HepG2 (cell line): Measurements from ENCODE around the gene ZNF217. TPM values are rescaled to one million over a fixed set of nuclear protein-coding genes. Genes with fewer than 3 reads are reported as not detected.

Experiments used
- ATAC-seq: fragments of 200-7000 bp; cut with Tn5 transposase; 3 replicates; pipeline ENCODE4 v1.9.1; 2020; ENCODE audit warnings: mild to moderate bottlenecking, moderate library complexity
- BruUV-seq: library from RNA; stranded (reverse); fragments of 400-500 nt; replicated peaks from 2 replicates; lab custom pipeline; 2021; lab: Mats Ljungman, UMichigan
- CTCF ChIA-PET: fragments of 300-600 bp; formaldehyde crosslinking; extraction: SDS; loops from one replicate; lab custom pipeline; 2021; ENCODE audit warnings: low total read pairs, inconsistent platforms, low intra/inter-chr PET ratio; lab: Yijun Ruan, JAX
- POLR2A ChIA-PET: fragments of 350-600 bp; sonication (Branson Sonifier 250); formaldehyde crosslinking; loops from one replicate; lab custom pipeline; 2020; ENCODE audit warnings: antibody characterized with exemption, inconsistent platforms; lab: Yijun Ruan, JAX
- DNase-seq: peaks from one replicate; pipeline ENCODE4 v3.0.0-alpha.2; 2015; ENCODE audit warnings: low spot score
- FAIRE-seq: peaks from 3 replicates; lab custom pipeline; 2011; peaks lifted over from hg19 to GRCh38; lab: Jason Lieb, UNC
- H2AFZ ChIP-seq: one replicate; pipeline ENCODE4 v1.6.1; 2011; ENCODE audit warnings: low read length, inconsistent platforms
- H3K27ac ChIP-seq: fragments of 300-600 bp; 3 replicates; pipeline ENCODE4 v1.8.0; 2011; ENCODE audit warnings: mixed run types, mild to moderate bottlenecking, mixed read lengths, low read length, inconsistent platforms; ENCODE audit not compliant: insufficient read depth; ENCODE audit errors: extremely low read length
- H3K27me3 ChIP-seq, 2 experiments: fragments of 200-600 bp in 1 of 2; 2 replicates in 1 of 2; 3 replicates in 1 of 2; pipeline versions ENCODE4 v1.6.0 to v1.8.0; 2011; ENCODE audit warnings: low read length in 2 of 2, mild to moderate bottlenecking in 2 of 2, moderate library complexity in 2 of 2, inconsistent platforms in 1 of 2; ENCODE audit not compliant: insufficient read depth in 2 of 2, control insufficient read depth in 1 of 2
- H3K36me3 ChIP-seq, 2 experiments: fragments of 200-600 bp in 1 of 2; replicated peaks in 1 of 2; 2 replicates in 1 of 2; 3 replicates in 1 of 2; pipeline versions ENCODE4 v1.5.1 to v1.8.0; 2011; ENCODE audit warnings: low read length in 2 of 2, inconsistent platforms in 1 of 2; ENCODE audit not compliant: insufficient read depth in 2 of 2, control insufficient read depth in 1 of 2
- H3K4me1 ChIP-seq: 2 replicates; pipeline ENCODE4 v1.5.1; 2012; ENCODE audit warnings: low read length, inconsistent platforms; ENCODE audit not compliant: insufficient read depth
- H3K4me2 ChIP-seq: 2 replicates; pipeline ENCODE4 v1.6.0; 2011; ENCODE audit warnings: low read depth, low read length, inconsistent platforms
- H3K4me3 ChIP-seq, 3 experiments: fragments of 200-600 bp in 1 of 3; sonication (generic), shearing (Covaris generic) in 1 of 3; replicated peaks in 1 of 3; 2 replicates each; pipeline ENCODE4 v1.5.1; 2011 to 2016; ENCODE audit warnings: low read length in 3 of 3, inconsistent platforms in 2 of 3, low read depth in 2 of 3, mild to moderate bottlenecking in 2 of 3, control low read depth in 1 of 3, mixed read lengths in 1 of 3; ENCODE audit not compliant: insufficient read depth in 1 of 3
- H3K79me2 ChIP-seq: one replicate; pipeline ENCODE4 v1.6.1; 2011; ENCODE audit warnings: low read length, inconsistent platforms; ENCODE audit not compliant: insufficient read depth
- H3K9ac ChIP-seq: 2 replicates; pipeline ENCODE4 v1.6.0; 2011; ENCODE audit warnings: mild to moderate bottlenecking, low read depth, low read length, inconsistent platforms; ENCODE audit not compliant: insufficient read depth
- H3K9me3 ChIP-seq: 2 replicates; pipeline ENCODE4 v1.5.1; 2012; ENCODE audit warnings: mild to moderate bottlenecking, low read length
- H4K20me1 ChIP-seq: 2 replicates; pipeline ENCODE4 v1.6.0; 2011; ENCODE audit warnings: inconsistent platforms, mild to moderate bottlenecking, low read length, moderate library complexity; ENCODE audit not compliant: insufficient read depth
- ATAD3A ChIP-seq: sonication (generic); formaldehyde crosslinking; IDR thresholded peaks from 2 replicates; pipeline ENCODE4 v1.4.0; 2020; ENCODE audit warnings: missing genetic modification reagents
- ATF1 ChIP-seq: IDR thresholded peaks from 2 replicates; pipeline ENCODE4 v1.6.1; 2016; ENCODE audit warnings: mild to moderate bottlenecking, control low read depth
- DNMT1 ChIP-seq: sonication (generic); formaldehyde crosslinking; IDR thresholded peaks from 2 replicates; pipeline ENCODE4 v1.5.1; 2020; ENCODE audit warnings: mild to moderate bottlenecking, missing genetic modification reagents
- DNMT3B ChIP-seq: conservative IDR thresholded peaks from 2 replicates; pipeline ENCODE4 v1.6.1; 2016; ENCODE audit warnings: missing biosample characterization, control low read depth
- FOXP4 ChIP-seq: sonication (generic); formaldehyde crosslinking; IDR thresholded peaks from 2 replicates; pipeline ENCODE4 v1.4.0; 2020; ENCODE audit warnings: missing genetic modification reagents
- HNRNPH1 ChIP-seq: fragments of 200-400 bp; formaldehyde crosslinking; optimal IDR thresholded peaks from 2 replicates; pipeline ENCODE3; 2017; ENCODE audit warnings: mild to moderate bottlenecking, low read depth, low read length
- HOXA3 ChIP-seq: sonication (generic); formaldehyde crosslinking; IDR thresholded peaks from 2 replicates; pipeline ENCODE4 v1.5.0; 2020; ENCODE audit warnings: missing genetic modification reagents
- KDM5B ChIP-seq: sonication (generic); formaldehyde crosslinking; IDR thresholded peaks from 2 replicates; pipeline ENCODE4 v1.4.0; 2020; ENCODE audit warnings: missing genetic modification reagents, mild to moderate bottlenecking, borderline replicate concordance
- KDM6A ChIP-seq: IDR thresholded peaks from 2 replicates; pipeline ENCODE4 v1.6.1; 2016; ENCODE audit warnings: low read depth
- MED13 ChIP-seq: sonication (generic); formaldehyde crosslinking; IDR thresholded peaks from 2 replicates; pipeline ENCODE4 v1.5.0; 2020; ENCODE audit warnings: missing genetic modification reagents
- RBFOX2 ChIP-seq: fragments of 200-400 bp; formaldehyde crosslinking; IDR thresholded peaks from 2 replicates; pipeline ENCODE4 v1.6.1; 2017; ENCODE audit warnings: low read depth, mild to moderate bottlenecking, low read length
- RBM22 ChIP-seq: fragments of 200-400 bp; formaldehyde crosslinking; optimal IDR thresholded peaks from 2 replicates; pipeline ENCODE3; 2017; ENCODE audit warnings: mild to moderate bottlenecking, low read length, moderate library complexity
- TGIF2 ChIP-seq: IDR thresholded peaks from 2 replicates; pipeline ENCODE4 v1.6.1; 2016; ENCODE audit warnings: control low read depth, missing compliant biosample characterization
- YY1 ChIP-seq: IDR thresholded peaks from 2 replicates; pipeline ENCODE4 v1.6.1; 2011; ENCODE audit warnings: low read length, low read depth, moderate library complexity, mild to moderate bottlenecking; ENCODE audit not compliant: insufficient read depth, insufficient replicate concordance
- ZBTB33 ChIP-seq: sonication (generic); formaldehyde crosslinking; IDR thresholded peaks from 2 replicates; pipeline ENCODE4 v1.4.0; 2020; ENCODE audit warnings: missing genetic modification reagents
- ZBTB38 ChIP-seq: sonication (generic); formaldehyde crosslinking; IDR thresholded peaks from 2 replicates; pipeline ENCODE4 v1.5.1; 2020; ENCODE audit warnings: mild to moderate bottlenecking, missing genetic modification reagents
- ZFP62 ChIP-seq: sonication (generic); formaldehyde crosslinking; IDR thresholded peaks from 2 replicates; pipeline ENCODE4 v1.4.0; 2020; ENCODE audit warnings: missing genetic modification reagents
- ZNF256 ChIP-seq: sonication (generic); formaldehyde crosslinking; conservative IDR thresholded peaks from 2 replicates; pipeline ENCODE4 v1.4.0; 2020; ENCODE audit warnings: missing genetic modification reagents
- ZNF567 ChIP-seq: sonication (generic); formaldehyde crosslinking; IDR thresholded peaks from 2 replicates; pipeline ENCODE4 v1.8.1; 2023; ENCODE audit warnings: mild to moderate bottlenecking, missing genetic modification reagents, borderline replicate concordance
- ZNF572 ChIP-seq: sonication (generic); formaldehyde crosslinking; IDR thresholded peaks from 2 replicates; pipeline ENCODE4 v1.5.1; 2020; ENCODE audit warnings: mild to moderate bottlenecking, missing genetic modification reagents
- ZNF674 ChIP-seq: sonication (generic); formaldehyde crosslinking; IDR thresholded peaks from 2 replicates; pipeline ENCODE4 v1.5.0; 2020; ENCODE audit warnings: low read depth, mild to moderate bottlenecking, missing genetic modification reagents
- ZNF773 ChIP-seq: sonication (generic); formaldehyde crosslinking; IDR thresholded peaks from 2 replicates; pipeline ENCODE4 v1.4.0; 2020; ENCODE audit warnings: missing genetic modification reagents, borderline replicate concordance
- WGBS: methylation state at CpG from one replicate; pipeline ENCODE4 v1.1.6; 2017; ENCODE audit warnings: low lambda C conversion rate; 5-methylcytosine and 5-hydroxymethylcytosine counted together
- in situ Hi-C: cut with HindIII; loops from 2 replicates; pipeline ENCODE4 v1.10.0; 2017; ENCODE audit warnings: low pct_unique_long_range_greater_than_20kb; ENCODE audit not compliant: extremely low pct_ligation_motif_present
- intact Hi-C: fragments of 100-400 bp; cut with micrococcal nuclease; formaldehyde crosslinking; loops from one replicate; pipeline ENCODE4 v1.10.0; 2022; ENCODE audit not compliant: unreplicated experiment
- polyA plus RNA-seq, 8 experiments: library from polyadenylated mRNA; depleted of rRNA in 3 of 8; stranded (reverse) in 7 of 8; unstranded in 1 of 8; fragments of >200 nt; fragmentation: Illumina TruSeq in 4 of 8; extraction: Trizol in 4 of 8; gene quantifications; 2 replicates each; pipeline versions ENCODE4 v1.2.1 to v1.2.3, GENCODE V29; 2011 to 2016; ENCODE audit warnings: low read depth in 4 of 8, missing spikeins in 1 of 8, mixed read lengths in 1 of 8; ENCODE audit not compliant: insufficient read depth in 1 of 8
- total RNA-seq, 5 experiments: library from RNA; depleted of rRNA; stranded (reverse); fragments of >200 nt; fragmentation: Illumina TruSeq; extraction: Trizol; gene quantifications; 2 replicates each; pipeline ENCODE4 v1.2.3, GENCODE V29; 2016; ENCODE audit warnings: low read depth in 1 of 5

The ZNF217 gene
- total and polyA plus RNA-seq, 2 of the 13 experiments (the other 11 are each of a cell fraction or from before 2014, with no cell fraction given): 22.3 to 29.8 TPM

GRCh38 chr20:53581444-53582250, 12.0 kb downstream of the ZNF217 start:
- POLR2A ChIA-PET: interaction anchor here (1.6 to 5.8 kb wide), 7 partner anchors 13 to 219 kb away, joined by 5 to 164 read pairs (median 11); partner anchors contain the start of gene ZNF217
- 95% methylated on average over 44 of the region's 44 CpGs for WGBS
- Histone ChIP-seq H3K27me3 (no peaks in the 10 kb centered on the region), H3K9me3 (no peaks in the 10 kb centered on the region), H2AFZ (no peak overlapping the region), H3K4me1 (peaks cover 93% of the 10 kb centered on the region), H3K4me3 (peak overlapping the region in 1 of 3 experiments; percentile 15; a peak in 1 of 6 replicates), H3K79me2 (peaks cover 97% of the 10 kb centered on the region), H4K20me1 (peaks cover 30% of the 10 kb centered on the region), H3K9ac (peak overlapping the region; percentile 5; the same call in 1 of the 2 replicates), H3K27ac (peak overlapping the region; percentile 77), H3K36me3 (peaks cover 38 to 47% of the 10 kb centered on the region in 2 experiments), H3K4me2 (peak overlapping the region; percentile 79)
- CTCF ChIA-PET: no interaction called here
- intact Hi-C loops (loop anchor here (2.0 kb wide), 1 partner anchor 617 kb away; no protein-coding TSS in a partner anchor), in situ Hi-C loops (no loop called here)
- no peak for FAIRE-seq
- BruUV-seq: no TSS peak
- DNase-seq: no peak
- no peak for ATAC-seq
- TF ChIP-seq TGIF2 (CRISPR knock-in tag) (0 out of 2 replicates have a peak, but pooled peaks have one; percentile 10), DNMT3B (CRISPR knock-in tag) (no peak), ZNF773 (no peak), HNRNPH1 (no peak), DNMT1 (CRISPR knock-in tag) (no peak), YY1 (peak; percentile 5), RBFOX2 (peak; percentile 56; the same call in 1 of the 2 replicates), ZNF572 (CRISPR knock-in tag) (0 out of 2 replicates have a peak, but pooled peaks have one; percentile 9), ZNF256 (CRISPR knock-in tag) (no peak), ZNF674 (CRISPR knock-in tag) (no peak), RBM22 (peak; percentile 92), ZNF567 (CRISPR knock-in tag) (no peak), ATAD3A (CRISPR knock-in tag) (no peak), KDM5B (CRISPR knock-in tag) (peak; percentile 61; the same call in 1 of the 2 replicates), ZBTB38 (CRISPR knock-in tag) (peak; percentile 83), ATF1 (CRISPR knock-in tag) (no peak), ZBTB33 (CRISPR knock-in tag) (peak; percentile 82; the same call in 1 of the 2 replicates), HOXA3 (CRISPR knock-in tag) (0 out of 2 replicates have a peak, but pooled peaks have one; percentile 30), FOXP4 (no peak), MED13 (no peak), ZFP62 (CRISPR knock-in tag) (no peak), KDM6A (CRISPR knock-in tag) (no peak)
